ENCODE data around the gene LTO1.

- TF ChIP-seq EZH2 (IDR thresholded peaks at IDR 0.05; ENCODE audit: low read length, unreplicated experiment), result no peak
- TF ChIP-seq CTCF (conservative IDR thresholded peaks at IDR 0.05; ENCODE audit: low read depth, low read length), result peak; percentile 17; the same call in 1 of the 2 replicates
These were observed 31.5 kb downstream of the LTO1 start for GRCh38 chr11:69643646-69644045.

Data from PC-3 (cell line).